C4-2B (cell line): ENCODE results near the gene SP5.

Experiments used
- ZFX ChIP-seq: fragments of 450-650 bp; IDR thresholded peaks from 2 replicates; pipeline ENCODE4 v1.6.1; 2017
- TF ChIP-seq, protein P1 (sequence below): fragments of 450-650 bp; conservative IDR thresholded peaks from 2 replicates; pipeline ENCODE4 v1.5.1; 2017; ENCODE audit warnings: mild to moderate bottlenecking

GRCh38 chr2:170681311-170681710 lies 33.8 kb upstream of the SP5 start:
- TF ChIP-seq, protein P1, sequence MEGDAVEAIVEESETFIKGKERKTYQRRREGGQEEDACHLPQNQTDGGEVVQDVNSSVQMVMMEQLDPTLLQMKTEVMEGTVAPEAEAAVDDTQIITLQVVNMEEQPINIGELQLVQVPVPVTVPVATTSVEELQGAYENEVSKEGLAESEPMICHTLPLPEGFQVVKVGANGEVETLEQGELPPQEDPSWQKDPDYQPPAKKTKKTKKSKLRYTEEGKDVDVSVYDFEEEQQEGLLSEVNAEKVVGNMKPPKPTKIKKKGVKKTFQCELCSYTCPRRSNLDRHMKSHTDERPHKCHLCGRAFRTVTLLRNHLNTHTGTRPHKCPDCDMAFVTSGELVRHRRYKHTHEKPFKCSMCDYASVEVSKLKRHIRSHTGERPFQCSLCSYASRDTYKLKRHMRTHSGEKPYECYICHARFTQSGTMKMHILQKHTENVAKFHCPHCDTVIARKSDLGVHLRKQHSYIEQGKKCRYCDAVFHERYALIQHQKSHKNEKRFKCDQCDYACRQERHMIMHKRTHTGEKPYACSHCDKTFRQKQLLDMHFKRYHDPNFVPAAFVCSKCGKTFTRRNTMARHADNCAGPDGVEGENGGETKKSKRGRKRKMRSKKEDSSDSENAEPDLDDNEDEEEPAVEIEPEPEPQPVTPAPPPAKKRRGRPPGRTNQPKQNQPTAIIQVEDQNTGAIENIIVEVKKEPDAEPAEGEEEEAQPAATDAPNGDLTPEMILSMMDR, result no peak
- no peak for TF ChIP-seq ZFX
